HG02610 (cell line): ENCODE data around the gene TIGD3.

Experiments used
- ATAC-seq: cut with Tn5 transposase; IDR thresholded peaks from one replicate; pipeline ENCODE4 v1.9.1; 2021; ENCODE audit warnings: mild to moderate bottlenecking, moderate library complexity; ENCODE audit not compliant: unreplicated experiment

The TIGD3 gene

DNA sequence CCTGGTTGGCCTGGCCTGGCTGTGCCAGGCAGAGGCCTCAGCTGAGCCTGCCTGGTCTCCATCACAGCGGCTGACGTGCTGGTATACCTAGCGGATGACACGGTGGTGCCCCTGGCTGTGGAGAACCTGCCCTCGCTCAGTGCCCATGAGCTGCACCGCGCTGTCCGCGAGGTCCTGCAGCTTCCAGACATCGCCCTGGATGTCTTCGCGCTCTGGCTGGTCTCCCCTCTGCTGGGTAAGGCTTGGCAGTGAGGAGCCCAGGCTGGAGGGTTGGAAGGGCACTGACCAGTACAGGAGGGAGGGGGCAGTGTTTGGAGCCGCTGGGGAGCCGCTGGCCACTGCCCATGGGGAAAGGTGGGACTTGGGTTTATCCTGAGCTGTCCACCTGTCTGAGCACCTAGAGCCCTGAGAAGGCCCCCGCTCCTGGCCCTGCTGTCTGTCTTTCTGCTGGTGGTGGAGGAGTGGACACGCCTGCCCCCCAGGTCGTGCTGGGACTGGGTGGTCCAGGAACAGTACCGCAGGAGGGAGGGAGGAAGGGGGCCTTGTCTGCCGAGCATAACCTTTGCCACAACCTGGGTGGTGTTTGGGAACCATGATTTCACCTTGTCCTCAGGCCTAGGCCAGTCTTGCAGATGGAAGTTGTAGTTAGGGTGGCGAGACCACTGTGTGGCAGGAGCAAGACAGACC is 34.9 kb downstream of the TIGD3 start:
- no peak for ATAC-seq

- ATAC-seq = no peak
Measured at GRCh38 chr11:65390099-65390941, 35.8 kb downstream of the TIGD3 start.

DNA sequence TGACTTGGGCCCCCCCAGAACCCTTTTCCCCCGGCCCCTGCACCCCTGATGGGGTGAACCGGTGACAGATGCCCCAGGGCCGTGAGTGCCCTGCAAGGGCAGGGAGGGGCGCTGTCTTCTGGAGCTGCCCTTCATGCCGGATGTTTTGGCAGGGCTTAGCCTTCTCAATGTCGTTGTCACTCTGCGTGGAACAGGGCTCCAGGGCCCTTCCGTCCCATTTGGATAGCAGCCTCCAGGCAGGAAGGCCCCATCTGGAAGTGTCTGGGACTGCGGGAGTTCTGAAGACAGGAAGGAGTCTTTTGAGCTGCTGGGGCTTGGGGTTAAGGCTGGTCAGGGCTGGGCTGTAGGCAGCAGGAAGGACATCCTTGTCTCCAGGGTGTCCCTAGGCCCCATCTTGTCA is 36.4 kb downstream of the TIGD3 start:
- ATAC-seq = no peak

- ATAC-seq = no peak
Measured at GRCh38 chr11:65392186-65392829, 37.8 kb downstream of the TIGD3 start.

- ATAC-seq = no peak
Measured at GRCh38 chr11:65392899-65393298, 38.3 kb downstream of the TIGD3 start.

- no peak for ATAC-seq
Measured at GRCh38 chr11:65393513-65394079, 39.0 kb downstream of the TIGD3 start.

DNA sequence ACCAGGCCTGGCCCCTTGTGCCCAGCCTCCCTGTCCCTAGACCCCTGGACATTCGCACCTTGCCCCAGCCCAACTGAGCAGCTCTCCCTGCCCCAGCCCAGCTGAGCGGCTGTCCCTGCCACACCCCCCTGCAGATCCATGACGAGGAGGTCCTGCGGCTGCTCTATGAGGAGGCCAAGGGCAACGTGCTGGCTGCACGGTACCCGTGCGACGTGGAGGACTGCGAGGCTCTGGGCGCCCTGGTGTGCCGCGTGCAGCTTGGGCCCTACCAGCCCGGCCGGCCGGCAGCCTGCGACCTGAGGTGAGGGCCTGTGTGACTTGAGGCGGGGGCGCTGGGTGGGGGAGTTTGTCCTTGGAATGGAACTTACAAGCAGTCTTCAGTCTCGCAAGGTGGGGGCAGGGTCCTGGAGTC is 39.6 kb downstream of the TIGD3 start:
- no peak for ATAC-seq

DNA sequence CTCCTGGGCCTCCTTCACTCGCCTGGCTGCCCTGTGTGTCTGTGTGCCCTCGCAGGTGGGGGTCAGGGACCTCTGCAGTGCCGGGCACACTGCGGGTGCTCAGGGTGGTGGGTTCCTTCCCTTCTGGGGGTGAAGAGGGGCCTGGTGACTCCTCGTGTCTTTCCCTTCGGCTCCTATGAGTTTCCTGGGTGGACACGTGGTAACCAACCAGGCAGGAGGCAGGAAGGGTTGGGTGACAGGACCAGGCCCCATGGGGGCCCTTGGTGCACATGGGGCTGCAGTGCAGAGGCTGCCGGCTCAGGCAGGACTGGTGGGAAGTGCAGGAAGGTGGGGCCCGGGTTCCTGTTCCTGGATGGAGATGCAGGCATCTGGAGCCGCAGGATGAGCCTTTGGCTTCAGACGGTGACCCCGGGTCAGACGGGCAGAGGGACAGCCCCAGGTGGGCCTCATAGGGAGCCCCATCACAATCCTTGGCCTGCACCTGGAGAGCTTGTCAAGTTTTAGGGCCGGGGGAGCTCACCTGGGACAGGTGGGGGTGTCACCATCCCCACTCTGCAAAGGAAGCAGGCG is 41.5 kb downstream of the TIGD3 start:
- no peak for ATAC-seq

DNA sequence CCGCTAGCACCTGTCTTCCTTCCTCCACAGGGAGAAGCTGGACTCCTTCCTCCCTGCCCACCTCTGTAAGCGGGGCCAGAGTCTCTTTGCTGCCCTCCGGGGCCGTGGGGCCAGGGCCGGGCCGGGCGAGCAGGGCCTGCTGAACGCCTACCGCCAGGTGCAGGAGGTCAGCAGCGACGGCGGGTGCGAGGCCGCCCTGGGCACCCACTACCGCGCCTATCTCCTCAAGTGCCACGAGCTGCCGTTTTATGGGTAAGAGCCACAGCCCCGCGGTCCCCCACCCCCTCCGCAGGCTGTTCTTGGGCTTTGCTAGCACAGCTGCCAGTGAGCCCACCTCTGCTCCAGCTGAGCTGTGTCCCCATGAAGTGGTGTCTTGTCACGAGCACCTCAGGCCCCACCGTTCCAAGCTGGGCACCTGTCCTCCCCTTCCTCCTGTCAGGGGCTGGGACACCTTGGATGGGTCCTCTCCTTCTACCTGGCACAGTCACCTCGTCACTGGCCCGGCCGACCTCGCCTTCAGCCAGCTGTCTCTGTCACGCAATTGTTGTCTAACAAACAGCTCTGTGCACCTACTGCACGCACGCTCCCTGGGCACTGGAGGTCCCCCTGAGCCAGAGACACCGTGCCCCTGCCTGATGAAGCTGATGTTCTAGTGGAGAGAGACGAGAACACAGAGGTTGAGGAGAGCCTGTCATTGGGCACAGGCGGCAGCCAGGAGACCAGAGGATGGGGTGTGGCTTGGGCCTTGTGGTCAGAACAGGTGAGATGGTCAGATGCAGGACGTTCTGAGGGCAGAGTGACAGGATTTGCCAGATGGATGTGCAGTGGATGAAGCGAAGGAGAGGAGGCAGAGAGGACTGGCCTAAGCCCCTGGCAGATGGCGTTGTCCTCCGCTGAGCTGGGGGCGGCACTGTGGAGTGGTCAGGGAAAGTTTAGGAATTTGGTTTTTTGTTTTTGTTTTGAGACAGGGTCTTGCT is 42.5 kb downstream of the TIGD3 start:
- no peak for ATAC-seq

DNA sequence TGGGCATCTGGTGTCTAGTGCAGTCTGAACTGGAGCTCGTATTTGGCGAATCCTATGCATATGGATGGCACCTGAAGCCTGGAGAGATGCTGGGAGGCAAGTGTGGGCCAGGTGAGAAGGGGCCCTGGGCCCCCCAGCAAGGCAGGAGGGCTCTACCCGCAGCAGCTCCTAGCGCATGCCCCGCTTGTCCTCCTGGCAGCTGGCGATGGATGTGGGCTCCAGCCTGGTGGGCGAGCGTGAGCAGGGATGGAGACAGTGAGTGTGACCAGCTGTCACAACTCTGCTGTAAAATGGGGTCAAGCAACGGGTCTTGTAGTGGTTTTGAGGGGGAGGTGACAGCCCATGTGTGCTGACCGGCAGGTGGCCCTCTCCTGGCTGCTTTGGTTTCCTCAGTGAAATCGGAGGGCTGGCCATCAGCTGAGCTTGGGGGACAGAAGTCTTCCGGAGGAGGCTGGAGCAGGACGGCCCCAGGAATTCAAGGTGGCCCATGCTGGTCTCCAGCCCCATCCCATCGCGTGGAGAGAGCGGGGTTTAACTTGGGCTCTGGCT is 43.9 kb downstream of the TIGD3 start:
- no peak for ATAC-seq

- ATAC-seq = no peak
Measured at GRCh38 chr11:65399249-65399648, 44.7 kb downstream of the TIGD3 start.

- no peak for ATAC-seq
Measured at GRCh38 chr11:65399845-65400244, 45.3 kb downstream of the TIGD3 start.

GRCh38 chr11:65400307-65401072 is 45.9 kb downstream of the TIGD3 start:
- no peak for ATAC-seq

- ATAC-seq = no peak
Measured at GRCh38 chr11:65401073-65401802, 46.7 kb downstream of the TIGD3 start.

GRCh38 chr11:65401803-65402248 is 47.3 kb downstream of the TIGD3 start:
- no peak for ATAC-seq

DNA sequence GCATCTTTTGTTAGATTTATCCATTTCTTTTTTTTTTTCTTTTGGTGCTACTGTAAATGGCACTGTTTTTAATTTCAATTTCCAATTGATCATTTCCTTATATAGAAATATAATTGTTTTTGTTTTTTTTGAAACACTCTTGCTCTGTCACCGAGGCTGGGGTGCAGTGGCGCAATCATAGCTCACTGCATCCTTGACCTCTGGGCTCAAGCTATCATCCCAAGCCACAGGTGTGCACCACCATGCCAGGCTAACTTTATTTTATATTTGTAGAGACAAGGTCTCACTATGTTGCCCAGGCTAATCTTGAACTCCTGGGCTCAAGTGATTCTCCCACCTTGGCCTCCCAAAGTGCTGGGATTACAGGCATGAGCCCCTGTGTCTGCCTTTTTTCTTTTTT is 48.2 kb downstream of the TIGD3 start:
- no peak for ATAC-seq

DNA sequence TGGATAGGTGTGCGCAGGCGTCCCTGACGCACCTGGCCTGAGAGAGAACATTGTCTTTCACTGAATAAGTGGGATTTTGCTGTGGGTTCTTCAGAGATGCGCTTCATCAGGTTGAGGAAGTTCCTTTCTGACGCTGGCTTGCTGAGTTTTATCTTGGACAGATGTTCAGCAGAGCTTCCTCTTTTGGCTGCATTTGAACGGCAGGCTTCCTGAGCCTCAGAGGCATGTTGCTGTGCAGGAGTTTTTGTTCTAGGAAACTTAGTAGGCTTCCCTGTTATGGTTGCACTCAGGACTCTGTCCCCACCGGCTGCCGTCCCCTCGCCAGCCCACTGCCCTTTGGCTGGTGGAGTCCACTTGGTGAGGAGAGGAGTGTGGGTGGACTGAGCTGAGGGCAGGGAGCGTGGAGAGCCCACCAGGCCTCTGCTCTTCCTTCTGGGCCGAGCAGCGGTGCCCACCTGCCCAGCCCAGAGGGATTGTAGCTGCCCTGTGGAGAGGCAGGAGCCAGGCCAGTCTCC is 49.1 kb downstream of the TIGD3 start:
- ATAC-seq = no peak

GRCh38 chr11:65404210-65404609 is 49.7 kb downstream of the TIGD3 start:
- ATAC-seq = no peak
